ENCODE data around the gene SLC7A10. TPM values are rescaled to one million over a fixed set of nuclear protein-coding genes. Genes with fewer than 3 reads are reported as not detected.

Gene SLC7A10
- total RNA-seq, 1 experiment from 2014 or later, result not detected

- no peak overlapping the region for H3K4me3 ChIP-seq
- no peak for DNase-seq (ENCODE audit: low read depth in 1 of 2, low spot score in 2 of 2)
- H3K4me1 ChIP-seq (replicated peaks), result no peaks in the 10 kb centered on the region
- no peak overlapping the region for H3K27ac ChIP-seq
- no peaks in the 10 kb centered on the region for H3K27me3 ChIP-seq (replicated peaks)
- no peaks in the 10 kb centered on the region for H3K36me3 ChIP-seq
- peaks cover 7% of the 10 kb centered on the region; the same call in 1 of the 2 replicates for H3K9me3 ChIP-seq (replicated peaks)
These were observed 24.2 kb upstream of the SLC7A10 start for GRCh38 chr19:33249740-33250366.

DNA sequence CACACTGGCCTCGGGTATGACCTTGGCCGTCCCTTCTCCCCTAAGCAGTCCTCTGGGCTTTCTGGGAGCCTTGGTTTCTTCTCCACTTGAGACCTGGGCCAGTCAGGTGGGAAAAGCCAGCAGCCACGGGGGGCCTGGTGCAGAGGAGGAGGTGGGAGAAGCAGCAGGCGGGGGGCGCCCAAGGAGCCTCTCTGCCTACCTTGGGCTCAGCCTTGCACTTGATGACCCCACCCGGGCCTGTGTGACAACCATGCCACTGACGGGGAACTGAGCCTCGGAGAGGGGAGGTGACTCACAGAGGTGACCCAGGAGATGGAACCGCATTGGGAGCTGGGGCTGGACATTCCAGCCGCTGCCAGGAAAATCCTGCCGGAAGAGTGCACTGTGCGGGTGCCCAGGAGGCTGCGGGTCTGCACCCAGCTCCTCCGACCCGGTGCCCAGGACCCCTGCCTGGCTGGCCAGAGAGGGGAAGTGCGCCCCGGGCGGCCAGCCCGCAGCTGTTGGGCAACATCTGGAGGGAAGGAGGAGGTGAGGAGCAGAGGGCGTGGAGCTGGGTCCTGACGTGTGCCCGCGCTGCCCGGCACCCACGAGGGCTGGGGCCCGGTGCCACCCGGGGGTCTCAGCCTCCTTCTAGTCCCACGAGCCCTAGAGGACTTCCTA, 23.4 kb upstream of the SLC7A10 start:
- H3K4me3 ChIP-seq, result no peak overlapping the region
- peaks cover 7% of the 10 kb centered on the region; the same call in 1 of the 2 replicates for H3K9me3 ChIP-seq (replicated peaks)
- no peaks in the 10 kb centered on the region for H3K36me3 ChIP-seq
- H3K27me3 ChIP-seq (replicated peaks), result no peaks in the 10 kb centered on the region
- DNase-seq (ENCODE audit: low read depth in 1 of 2, low spot score in 2 of 2), result no peak
- no peaks in the 10 kb centered on the region for H3K4me1 ChIP-seq (replicated peaks)
- no peak overlapping the region for H3K27ac ChIP-seq

DNA sequence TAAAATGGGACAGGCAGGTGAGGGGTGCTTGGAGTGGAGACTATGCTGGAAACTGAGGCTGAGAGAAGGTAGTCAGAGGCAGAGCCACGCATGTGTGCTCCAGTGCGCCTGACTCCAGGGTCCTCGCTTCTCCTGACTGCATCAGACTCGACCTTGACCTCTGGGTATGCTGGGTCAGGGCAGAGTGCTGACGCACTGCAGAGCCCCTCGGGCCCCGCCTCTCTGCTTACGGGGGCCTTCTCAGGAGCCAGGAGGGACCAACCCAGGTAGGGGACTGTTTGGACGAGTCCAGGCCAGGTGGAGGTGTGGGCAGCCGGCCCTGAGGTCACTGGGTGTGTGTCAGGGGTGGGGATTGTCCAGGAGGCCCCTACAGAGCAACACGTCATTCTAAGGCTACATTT, 22.9 kb upstream of the SLC7A10 start:
- Histone ChIP-seq H3K27me3 (replicated peaks) (no peaks in the 10 kb centered on the region), H3K9me3 (replicated peaks) (peaks cover 7% of the 10 kb centered on the region; the same call in 1 of the 2 replicates), H3K27ac (no peak overlapping the region), H3K36me3 (no peaks in the 10 kb centered on the region), H3K4me3 (no peak overlapping the region), H3K4me1 (replicated peaks) (no peaks in the 10 kb centered on the region)
- no peak for DNase-seq (ENCODE audit: low read depth in 1 of 2, low spot score in 2 of 2)

GRCh38 chr19:33248104-33248503, 22.5 kb upstream of the SLC7A10 start:
- H3K4me1 ChIP-seq (replicated peaks), result no peaks in the 10 kb centered on the region
- H3K4me3 ChIP-seq, result no peak overlapping the region
- no peaks in the 10 kb centered on the region for H3K36me3 ChIP-seq
- H3K27me3 ChIP-seq (replicated peaks), result no peaks in the 10 kb centered on the region
- no peak overlapping the region for H3K27ac ChIP-seq
- peaks cover 7% of the 10 kb centered on the region; the same call in 1 of the 2 replicates for H3K9me3 ChIP-seq (replicated peaks)
- no peak for DNase-seq (ENCODE audit: low read depth in 1 of 2, low spot score in 2 of 2)

GRCh38 chr19:33247441-33247819, 21.8 kb upstream of the SLC7A10 start:
- H3K4me3 ChIP-seq, result no peak overlapping the region

GRCh38 chr19:33246709-33247440, 21.2 kb upstream of the SLC7A10 start:
- no peak overlapping the region for H3K4me3 ChIP-seq
- peaks cover 7% of the 10 kb centered on the region; the same call in 1 of the 2 replicates for H3K9me3 ChIP-seq (replicated peaks)
- DNase-seq (ENCODE audit: low read depth in 1 of 2, low spot score in 2 of 2), result no peak

More at GRCh38 chr19:33247441-33247819, 21.8 kb upstream of the SLC7A10 start:
- Histone ChIP-seq H3K9me3 (replicated peaks) (peaks cover 7% of the 10 kb centered on the region; the same call in 1 of the 2 replicates), H3K27me3 (replicated peaks) (no peaks in the 10 kb centered on the region; the same call in 1 of the 2 replicates), H3K4me1 (replicated peaks) (no peaks in the 10 kb centered on the region), H3K36me3 (no peaks in the 10 kb centered on the region), H3K27ac (no peak overlapping the region)
- no peak for DNase-seq (ENCODE audit: low read depth in 1 of 2, low spot score in 2 of 2)

GRCh38 chr19:33245948-33246708, 20.5 kb upstream of the SLC7A10 start:
- H3K27me3 ChIP-seq (replicated peaks), result no peaks in the 10 kb centered on the region; the same call in 1 of the 2 replicates
- no peak overlapping the region for H3K27ac ChIP-seq
- no peaks in the 10 kb centered on the region for H3K4me1 ChIP-seq (replicated peaks)
- peaks cover 7% of the 10 kb centered on the region; the same call in 1 of the 2 replicates for H3K9me3 ChIP-seq (replicated peaks)
- H3K4me3 ChIP-seq, result no peak overlapping the region
- no peaks in the 10 kb centered on the region for H3K36me3 ChIP-seq
- DNase-seq (ENCODE audit: low read depth in 1 of 2, low spot score in 2 of 2), result no peak

More at GRCh38 chr19:33246709-33247440, 21.2 kb upstream of the SLC7A10 start:
- no peaks in the 10 kb centered on the region for H3K4me1 ChIP-seq (replicated peaks)
- no peaks in the 10 kb centered on the region; the same call in 1 of the 2 replicates for H3K27me3 ChIP-seq (replicated peaks)
- no peak overlapping the region for H3K27ac ChIP-seq
- H3K36me3 ChIP-seq, result no peaks in the 10 kb centered on the region

GRCh38 chr19:33242911-33243310, 17.3 kb upstream of the SLC7A10 start:
- no peak overlapping the region for H3K4me3 ChIP-seq
- H3K36me3 ChIP-seq, result no peaks in the 10 kb centered on the region
- DNase-seq (ENCODE audit: low read depth in 1 of 2, low spot score in 2 of 2), result no peak
- no peak overlapping the region for H3K27ac ChIP-seq
- peaks cover 7% of the 10 kb centered on the region; the same call in 1 of the 2 replicates for H3K9me3 ChIP-seq (replicated peaks)
- H3K4me1 ChIP-seq (replicated peaks), result no peaks in the 10 kb centered on the region
- H3K27me3 ChIP-seq (replicated peaks), result no peaks in the 10 kb centered on the region; the same call in 1 of the 2 replicates

GRCh38 chr19:33242131-33242530, 16.5 kb upstream of the SLC7A10 start:
- Histone ChIP-seq H3K27me3 (replicated peaks) (no peaks in the 10 kb centered on the region; the same call in 1 of the 2 replicates), H3K4me3 (no peak overlapping the region), H3K27ac (no peak overlapping the region), H3K9me3 (replicated peaks) (peaks cover 7% of the 10 kb centered on the region; the same call in 1 of the 2 replicates), H3K4me1 (replicated peaks) (no peaks in the 10 kb centered on the region), H3K36me3 (no peaks in the 10 kb centered on the region)
- no peak for DNase-seq (ENCODE audit: low read depth in 1 of 2, low spot score in 2 of 2)

- no peak for DNase-seq (ENCODE audit: low read depth in 1 of 2, low spot score in 2 of 2)
- no peaks in the 10 kb centered on the region; the same call in 1 of the 2 replicates for H3K27me3 ChIP-seq (replicated peaks)
- H3K27ac ChIP-seq, result no peak overlapping the region
- H3K4me3 ChIP-seq, result no peak overlapping the region
- H3K36me3 ChIP-seq, result no peaks in the 10 kb centered on the region
- no peaks in the 10 kb centered on the region for H3K4me1 ChIP-seq (replicated peaks)
- peaks cover 7% of the 10 kb centered on the region; the same call in 1 of the 2 replicates for H3K9me3 ChIP-seq (replicated peaks)
These were observed 16.0 kb upstream of the SLC7A10 start for GRCh38 chr19:33241530-33242101.

GRCh38 chr19:33241091-33241529, 15.5 kb upstream of the SLC7A10 start:
- Histone ChIP-seq H3K4me1 (replicated peaks) (no peaks in the 10 kb centered on the region), H3K36me3 (no peaks in the 10 kb centered on the region), H3K27ac (no peak overlapping the region), H3K9me3 (replicated peaks) (peaks cover 4% of the 10 kb centered on the region; the same call in 1 of the 2 replicates), H3K27me3 (replicated peaks) (no peaks in the 10 kb centered on the region; the same call in 1 of the 2 replicates), H3K4me3 (no peak overlapping the region)
- DNase-seq (ENCODE audit: low read depth in 1 of 2, low spot score in 2 of 2), result no peak

DNA sequence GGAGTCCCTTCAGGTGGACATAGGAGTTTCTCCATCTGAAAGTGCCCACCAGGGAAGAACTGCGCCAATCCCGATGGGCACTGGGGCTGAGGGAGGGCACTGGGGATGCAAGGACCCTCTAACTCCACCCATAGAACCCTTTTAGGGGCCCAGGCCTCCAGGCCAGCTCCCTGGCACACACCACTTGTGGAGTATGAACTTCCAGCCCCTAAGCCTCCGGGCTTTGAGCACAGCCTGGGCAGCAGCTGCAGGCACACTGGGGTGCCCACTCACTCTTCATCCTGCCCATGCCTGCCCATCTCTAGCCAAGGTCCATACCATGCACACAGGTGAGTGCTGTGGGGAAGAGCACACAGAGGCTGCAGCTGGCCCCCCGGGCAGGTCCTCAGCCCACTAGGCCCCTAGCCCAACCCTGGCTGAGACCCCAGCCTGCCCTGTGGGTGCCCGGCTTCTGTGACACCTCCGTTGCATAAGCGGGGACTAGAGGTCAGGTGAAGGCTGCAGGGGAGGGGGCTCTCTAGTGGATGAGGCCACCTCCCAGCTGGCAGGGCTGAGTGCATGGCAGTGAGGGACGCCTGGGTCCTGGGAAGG, 14.6 kb upstream of the SLC7A10 start:
- Histone ChIP-seq H3K9me3 (replicated peaks) (no peaks in the 10 kb centered on the region), H3K4me3 (no peak overlapping the region), H3K27ac (no peak overlapping the region), H3K36me3 (no peaks in the 10 kb centered on the region), H3K27me3 (replicated peaks) (no peaks in the 10 kb centered on the region; the same call in 1 of the 2 replicates), H3K4me1 (replicated peaks) (no peaks in the 10 kb centered on the region)
- no peak for DNase-seq (ENCODE audit: low read depth in 1 of 2, low spot score in 2 of 2)

All from SJSA1 (cell line).